GM19328 (cell line): ENCODE results near the gene CNDP1.

Experiments used
- ATAC-seq: cut with Tn5 transposase; IDR thresholded peaks from one replicate; pipeline ENCODE4 v1.9.1; 2021; ENCODE audit warnings: mild to moderate bottlenecking, moderate library complexity; ENCODE audit not compliant: unreplicated experiment

The CNDP1 gene

GRCh38 chr18:74617486-74617885 is 83.2 kb downstream of the CNDP1 start:
- ATAC-seq = no peak

DNA sequence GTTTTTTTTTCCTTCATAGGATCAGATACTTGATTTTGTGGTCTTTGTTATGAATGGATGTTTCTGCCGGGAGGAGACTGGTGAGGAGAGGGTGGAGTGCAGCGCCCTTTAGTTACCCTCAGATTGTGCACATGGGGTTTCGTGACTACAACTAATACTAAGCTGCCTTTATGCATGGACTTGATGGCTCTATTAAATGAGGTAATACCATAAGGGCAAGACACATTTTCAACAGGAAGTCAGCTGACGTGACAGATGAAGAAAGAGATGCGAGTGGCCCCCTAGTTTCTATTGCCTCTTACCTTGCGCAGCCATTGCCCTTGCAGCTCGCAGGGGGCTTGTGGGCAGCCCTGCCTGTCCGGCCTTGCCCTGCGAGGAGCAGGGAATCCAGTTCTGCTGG is 87.8 kb downstream of the CNDP1 start:
- ATAC-seq = no peak

DNA sequence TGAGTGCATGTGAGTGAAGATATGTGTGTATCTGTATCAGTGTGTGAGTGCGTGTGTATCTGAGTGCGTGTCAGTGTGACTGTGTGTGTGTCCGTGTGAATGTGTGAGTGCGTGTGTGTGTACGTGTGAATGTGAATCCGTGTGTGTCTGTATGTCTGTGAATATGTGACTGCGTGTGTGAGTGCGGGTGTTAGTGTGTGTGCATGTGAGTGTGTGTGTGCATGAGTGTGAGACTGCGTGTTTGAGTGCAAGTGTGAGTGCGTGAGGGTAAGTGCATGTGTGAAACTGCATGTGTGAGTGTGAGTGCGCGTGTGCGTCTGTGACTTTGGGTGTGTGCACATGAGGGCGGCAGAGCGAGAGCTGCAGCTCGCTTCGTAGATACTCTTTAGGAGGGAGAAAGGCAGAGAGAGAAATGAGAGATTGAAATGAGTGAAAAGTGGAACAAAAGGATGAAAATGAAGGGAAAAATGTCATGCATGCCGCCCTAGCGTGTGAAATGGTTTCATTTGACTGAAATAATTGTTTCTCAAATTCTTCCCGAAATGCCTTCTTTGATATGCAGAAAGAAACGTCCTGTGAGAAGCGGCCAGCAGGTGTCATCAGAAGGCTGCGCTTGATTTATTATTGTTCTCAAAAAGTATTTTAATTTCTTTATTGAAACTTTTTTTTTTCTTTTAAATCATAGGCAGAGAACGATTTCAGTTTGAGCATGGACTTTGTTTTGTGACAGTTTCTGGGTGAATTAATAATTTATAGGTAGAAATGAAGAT is 88.9 kb downstream of the CNDP1 start:
- ATAC-seq = no peak

DNA sequence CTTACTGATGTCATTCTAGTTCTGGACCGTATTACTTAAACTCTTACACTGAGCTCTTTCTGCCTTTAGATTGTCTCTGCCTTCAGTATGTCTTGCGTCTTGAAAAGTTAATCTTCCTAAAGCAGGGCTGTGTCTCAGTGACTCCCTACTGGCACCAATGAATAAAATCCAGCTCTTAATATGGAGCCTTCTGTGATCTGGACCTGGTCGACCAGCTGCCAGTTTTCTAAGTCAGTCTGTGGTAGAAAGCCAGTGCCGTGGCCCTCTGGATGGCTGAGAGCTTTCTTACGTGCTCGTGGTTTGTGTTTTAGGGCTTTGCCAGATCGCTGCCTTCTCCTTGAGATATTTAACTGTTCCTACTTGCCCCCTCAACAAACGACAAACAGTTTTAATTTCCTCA is 90.2 kb downstream of the CNDP1 start:
- ATAC-seq = no peak

- ATAC-seq = no peak
Measured at GRCh38 chr18:74625157-74625556, 90.9 kb downstream of the CNDP1 start.

GRCh38 chr18:74626049-74626874 is 92.0 kb downstream of the CNDP1 start:
- no peak for ATAC-seq

DNA sequence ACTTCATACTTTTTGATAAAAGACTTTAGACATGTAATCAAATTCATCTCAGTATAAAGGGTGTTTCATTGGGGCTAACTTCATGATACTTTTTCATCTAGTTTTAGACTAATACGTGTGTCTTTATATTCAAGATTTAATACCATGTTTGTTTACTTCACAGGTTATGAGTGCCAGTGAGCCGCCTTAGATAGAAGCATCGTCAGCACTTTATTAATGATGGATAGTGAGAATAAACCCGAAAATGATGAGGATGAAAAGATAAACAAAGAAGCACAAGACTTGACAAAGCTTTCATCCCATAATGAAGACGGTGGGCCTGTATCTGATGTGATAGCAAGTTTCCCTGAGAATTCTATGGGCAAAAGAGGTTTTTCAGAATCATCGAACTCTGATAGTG is 96.5 kb downstream of the CNDP1 start:
- no peak for ATAC-seq

DNA sequence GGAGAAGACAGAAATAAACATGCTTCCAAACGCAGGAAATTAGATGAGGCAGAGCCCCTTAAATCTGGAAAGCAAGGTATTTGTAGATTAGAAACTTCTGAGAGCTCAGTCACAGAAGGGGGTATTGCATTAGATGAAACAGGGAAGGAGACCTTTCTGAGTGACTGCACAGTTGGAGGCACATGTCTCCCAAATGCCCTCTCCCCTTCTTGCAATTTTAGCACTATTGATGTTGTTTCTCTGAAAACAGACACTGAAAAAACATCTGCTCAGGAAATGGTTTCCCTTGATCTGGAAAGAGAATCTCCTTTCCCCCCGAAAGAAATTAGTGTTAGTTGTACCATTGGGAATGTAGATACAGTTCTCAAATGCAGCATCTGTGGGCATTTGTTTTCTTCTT is 96.9 kb downstream of the CNDP1 start:
- ATAC-seq = no peak

DNA sequence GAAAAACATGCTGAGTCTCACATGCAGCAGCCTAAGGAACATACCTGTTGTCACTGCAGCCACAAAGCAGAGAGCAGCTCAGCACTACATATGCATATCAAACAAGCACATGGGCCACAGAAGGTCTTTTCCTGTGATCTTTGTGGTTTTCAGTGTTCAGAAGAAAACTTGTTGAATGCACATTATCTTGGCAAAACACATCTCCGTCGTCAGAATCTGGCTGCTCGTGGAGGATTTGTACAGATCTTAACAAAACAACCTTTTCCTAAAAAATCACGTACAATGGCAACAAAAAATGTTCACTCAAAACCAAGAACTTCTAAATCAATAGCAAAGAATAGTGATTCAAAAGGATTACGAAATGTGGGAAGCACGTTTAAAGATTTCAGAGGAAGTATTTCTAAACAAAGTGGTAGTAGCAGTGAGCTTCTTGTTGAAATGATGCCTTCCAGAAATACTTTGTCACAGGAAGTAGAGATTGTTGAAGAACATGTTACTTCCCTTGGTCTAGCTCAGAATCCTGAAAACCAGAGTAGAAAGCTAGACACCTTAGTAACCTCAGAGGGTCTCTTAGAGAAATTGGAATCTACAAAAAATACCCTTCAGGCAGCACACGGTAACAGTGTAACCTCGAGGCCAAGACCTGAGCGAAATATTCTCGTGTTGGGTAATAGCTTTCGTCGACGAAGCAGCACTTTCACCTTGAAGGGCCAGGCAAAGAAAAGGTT is 97.5 kb downstream of the CNDP1 start:
- ATAC-seq = no peak

DNA sequence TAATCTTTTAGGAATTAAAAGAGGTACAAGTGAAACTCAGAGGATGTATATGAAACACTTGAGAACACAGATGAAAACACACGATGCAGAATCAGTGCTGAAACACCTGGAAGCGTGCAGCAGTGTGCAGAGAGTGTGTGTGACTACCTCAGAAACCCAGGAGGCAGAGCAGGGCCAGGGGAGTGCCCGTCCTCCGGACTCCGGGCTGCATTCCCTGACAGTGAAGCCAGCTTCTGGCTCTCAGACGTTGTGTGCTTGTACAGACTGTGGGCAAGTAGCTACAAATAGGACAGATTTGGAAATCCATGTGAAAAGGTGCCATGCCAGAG is 98.0 kb downstream of the CNDP1 start:
- ATAC-seq = no peak

GRCh38 chr18:74632856-74633255 is 98.6 kb downstream of the CNDP1 start:
- ATAC-seq = no peak

- no peak for ATAC-seq
Measured at GRCh38 chr18:74633652-74634352, 99.5 kb downstream of the CNDP1 start.

DNA sequence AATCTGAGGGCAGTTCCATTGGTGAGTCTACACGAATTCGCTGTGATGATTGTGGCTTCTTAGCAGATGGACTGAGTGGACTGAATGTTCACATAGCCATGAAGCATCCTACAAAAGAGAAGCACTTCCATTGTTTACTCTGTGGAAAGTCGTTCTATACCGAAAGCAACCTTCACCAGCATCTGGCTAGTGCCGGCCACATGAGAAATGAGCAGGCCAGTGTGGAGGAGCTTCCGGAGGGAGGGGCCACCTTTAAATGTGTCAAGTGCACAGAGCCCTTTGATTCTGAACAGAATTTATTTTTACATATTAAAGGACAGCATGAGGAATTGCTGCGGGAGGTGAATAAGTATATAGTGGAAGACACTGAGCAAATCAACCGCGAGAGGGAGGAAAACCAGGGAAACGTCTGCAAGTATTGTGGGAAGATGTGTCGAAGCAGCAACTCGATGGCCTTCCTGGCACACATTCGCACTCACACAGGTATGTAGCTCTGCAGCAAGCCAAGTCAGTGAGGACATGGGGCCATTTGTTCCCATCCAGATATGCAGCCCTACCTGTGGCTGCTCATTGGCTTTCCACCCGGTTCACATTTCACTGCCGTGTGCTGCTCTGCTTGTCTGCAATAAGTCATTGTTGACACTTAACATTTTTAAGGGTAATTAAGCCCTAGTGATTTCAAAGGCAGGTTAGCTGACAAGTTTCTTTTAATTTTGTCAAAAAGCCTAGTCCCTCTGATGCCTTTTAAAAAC is 101.1 kb downstream of the CNDP1 start:
- no peak for ATAC-seq
